ENCODE results near the gene CD68. TPM values are rescaled to one million over a fixed set of nuclear protein-coding genes. Genes with fewer than 3 reads are reported as not detected.

The CD68 gene
- total RNA-seq, 4 donors from 2014 or later = 14.2 to 26.9 (median 16.2) TPM

GRCh38 chr17:7552621-7553051 is 26.8 kb upstream of the CD68 start:
- 61 to 67% methylated on average over 6 of the region's 6 CpGs for WGBS, 2 donors
- intact Hi-C loops (cut with DNase I; ENCODE audit: low total_unique reads) = loop anchor here (10.0 kb wide), 2 partner anchors 58 to 198 kb away; partner anchors contain the start of genes KCTD11 and TMEM95
- H3K4me3 ChIP-seq (ENCODE audit: low read depth, poor library complexity, severe bottlenecking) = no peak overlapping the region
- TF ChIP-seq, protein P1, sequence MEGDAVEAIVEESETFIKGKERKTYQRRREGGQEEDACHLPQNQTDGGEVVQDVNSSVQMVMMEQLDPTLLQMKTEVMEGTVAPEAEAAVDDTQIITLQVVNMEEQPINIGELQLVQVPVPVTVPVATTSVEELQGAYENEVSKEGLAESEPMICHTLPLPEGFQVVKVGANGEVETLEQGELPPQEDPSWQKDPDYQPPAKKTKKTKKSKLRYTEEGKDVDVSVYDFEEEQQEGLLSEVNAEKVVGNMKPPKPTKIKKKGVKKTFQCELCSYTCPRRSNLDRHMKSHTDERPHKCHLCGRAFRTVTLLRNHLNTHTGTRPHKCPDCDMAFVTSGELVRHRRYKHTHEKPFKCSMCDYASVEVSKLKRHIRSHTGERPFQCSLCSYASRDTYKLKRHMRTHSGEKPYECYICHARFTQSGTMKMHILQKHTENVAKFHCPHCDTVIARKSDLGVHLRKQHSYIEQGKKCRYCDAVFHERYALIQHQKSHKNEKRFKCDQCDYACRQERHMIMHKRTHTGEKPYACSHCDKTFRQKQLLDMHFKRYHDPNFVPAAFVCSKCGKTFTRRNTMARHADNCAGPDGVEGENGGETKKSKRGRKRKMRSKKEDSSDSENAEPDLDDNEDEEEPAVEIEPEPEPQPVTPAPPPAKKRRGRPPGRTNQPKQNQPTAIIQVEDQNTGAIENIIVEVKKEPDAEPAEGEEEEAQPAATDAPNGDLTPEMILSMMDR (IDR thresholded peaks at IDR 0.05) = no peak
- no peak for TF ChIP-seq POLR2A (IDR thresholded peaks at IDR 0.05)
- no peak for DNase-seq (ENCODE audit: low spot score in 2 of 2)

DNA sequence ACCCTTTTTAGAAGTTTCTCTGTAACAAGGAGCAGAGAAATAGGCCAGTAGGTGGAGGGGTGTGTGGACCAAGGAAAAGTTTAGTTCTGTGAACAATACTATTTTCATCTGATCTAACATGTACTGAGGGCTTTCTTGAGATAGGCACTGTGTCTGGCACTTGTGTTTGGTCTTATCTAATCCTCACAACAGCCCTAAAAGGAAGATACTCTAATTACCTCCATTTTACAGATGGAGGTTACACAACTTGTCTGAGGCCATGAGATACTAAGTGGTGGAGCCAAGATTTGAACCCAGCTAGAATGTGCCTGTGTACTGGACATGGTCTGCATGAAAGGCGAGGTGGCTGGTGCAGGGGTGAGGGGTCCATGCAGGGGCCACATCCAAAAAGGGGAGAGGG is 26.1 kb upstream of the CD68 start:
- WGBS, 2 donors = 95 to 100% methylated on average over 1 of the region's 1 CpG
- no peak for DNase-seq (ENCODE audit: low spot score in 2 of 2)
- no peak overlapping the region for H3K4me3 ChIP-seq (ENCODE audit: low read depth, poor library complexity, severe bottlenecking)
- intact Hi-C loops (cut with DNase I; ENCODE audit: low total_unique reads) = loop anchor here (10.0 kb wide), 2 partner anchors 59 to 199 kb away; partner anchors contain the start of genes KCTD11 and TMEM95
- TF ChIP-seq, protein P1 (IDR thresholded peaks at IDR 0.05) = no peak
- no peak for TF ChIP-seq POLR2A (IDR thresholded peaks at IDR 0.05)

DNA sequence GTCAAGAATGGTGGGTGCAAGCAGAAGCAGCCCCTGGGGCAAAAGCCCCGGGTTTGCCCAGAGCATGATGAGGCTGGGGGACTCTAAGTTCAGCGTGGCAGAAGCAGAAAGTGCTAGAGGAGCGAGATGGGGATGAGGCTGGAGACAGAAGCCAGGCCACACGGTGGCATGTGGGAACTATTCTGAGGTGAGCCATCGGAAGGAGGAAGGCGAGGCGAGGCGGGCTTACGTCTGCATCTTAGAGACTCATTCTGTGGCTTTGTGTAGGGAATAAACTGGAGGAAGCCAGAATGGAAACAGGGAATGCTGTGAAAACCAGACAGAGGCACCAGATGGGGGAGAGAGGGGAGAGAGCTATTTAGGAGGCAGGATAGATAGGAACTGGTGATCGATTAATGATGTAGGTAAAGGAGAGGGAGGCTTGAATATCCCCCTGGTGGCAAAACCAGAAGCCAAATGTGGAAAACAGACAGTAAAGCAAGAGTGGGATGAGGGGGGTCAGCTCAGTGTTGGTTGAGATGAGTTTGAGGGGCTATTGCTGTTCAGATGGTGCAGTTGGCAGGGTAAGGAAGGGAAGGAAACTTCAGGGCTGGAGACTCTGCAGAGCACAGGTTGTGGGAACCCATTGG is 24.0 kb upstream of the CD68 start:
- H3K4me3 ChIP-seq (ENCODE audit: low read depth, poor library complexity, severe bottlenecking) = no peak overlapping the region
- TF ChIP-seq, protein P1 (IDR thresholded peaks at IDR 0.05) = no peak
- TF ChIP-seq POLR2A (IDR thresholded peaks at IDR 0.05) = no peak
- DNase-seq (ENCODE audit: low spot score in 2 of 2) = no peak
- 45 to 57% methylated on average over 10 of the region's 10 CpGs for WGBS, 2 donors
- intact Hi-C loops (cut with DNase I; ENCODE audit: low total_unique reads) = loop anchor here (10.0 kb wide), 2 partner anchors 61 to 201 kb away; partner anchors contain the start of genes KCTD11 and TMEM95

DNA sequence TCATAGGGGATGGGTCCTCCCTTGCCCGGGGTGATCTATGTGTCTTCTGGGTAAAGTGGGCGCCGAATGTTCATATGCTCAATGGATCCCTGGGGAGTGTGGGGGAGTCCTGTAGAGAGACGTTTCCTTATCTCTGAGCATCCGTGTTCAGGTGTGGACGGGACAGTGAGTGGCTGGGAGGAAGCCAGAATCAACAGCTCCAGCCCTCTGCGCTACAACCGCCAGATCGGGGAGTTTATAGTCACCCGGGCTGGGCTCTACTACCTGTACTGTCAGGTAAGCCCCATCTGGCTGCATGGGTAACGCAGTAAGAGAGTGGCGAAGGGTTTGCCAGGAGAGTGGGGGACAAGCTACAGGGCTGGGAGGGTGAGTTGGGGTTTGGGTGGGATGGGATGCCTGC is 22.8 kb upstream of the CD68 start:
- intact Hi-C loops (cut with DNase I; ENCODE audit: low total_unique reads) = loop anchor here (10.0 kb wide), 2 partner anchors 62 to 202 kb away; partner anchors contain the start of genes KCTD11 and TMEM95
- WGBS, 2 donors = 71 to 76% methylated on average over 12 of the region's 12 CpGs
- no peak for TF ChIP-seq POLR2A (IDR thresholded peaks at IDR 0.05)
- TF ChIP-seq, protein P1 (IDR thresholded peaks at IDR 0.05) = no peak
- no peak overlapping the region for H3K4me3 ChIP-seq (ENCODE audit: low read depth, poor library complexity, severe bottlenecking)
- no peak for DNase-seq (ENCODE audit: low spot score in 2 of 2)

DNA sequence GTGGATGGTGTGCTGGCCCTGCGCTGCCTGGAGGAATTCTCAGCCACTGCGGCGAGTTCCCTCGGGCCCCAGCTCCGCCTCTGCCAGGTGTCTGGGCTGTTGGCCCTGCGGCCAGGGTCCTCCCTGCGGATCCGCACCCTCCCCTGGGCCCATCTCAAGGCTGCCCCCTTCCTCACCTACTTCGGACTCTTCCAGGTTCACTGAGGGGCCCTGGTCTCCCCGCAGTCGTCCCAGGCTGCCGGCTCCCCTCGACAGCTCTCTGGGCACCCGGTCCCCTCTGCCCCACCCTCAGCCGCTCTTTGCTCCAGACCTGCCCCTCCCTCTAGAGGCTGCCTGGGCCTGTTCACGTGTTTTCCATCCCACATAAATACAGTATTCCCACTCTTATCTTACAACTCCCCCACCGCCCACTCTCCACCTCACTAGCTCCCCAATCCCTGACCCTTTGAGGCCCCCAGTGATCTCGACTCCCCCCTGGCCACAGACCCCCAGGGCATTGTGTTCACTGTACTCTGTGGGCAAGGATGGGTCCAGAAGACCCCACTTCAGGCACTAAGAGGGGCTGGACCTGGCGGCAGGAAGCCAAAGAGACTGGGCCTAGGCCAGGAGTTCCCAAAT is 22.2 kb upstream of the CD68 start:
- 39 to 48% methylated on average over 14 to 19 of the region's 19 CpGs for WGBS, 2 donors
- TF ChIP-seq POLR2A (IDR thresholded peaks at IDR 0.05) = no peak
- TF ChIP-seq, protein P1 (IDR thresholded peaks at IDR 0.05) = no peak
- intact Hi-C loops (cut with DNase I; ENCODE audit: low total_unique reads) = loop anchor here (10.0 kb wide), 2 partner anchors 62 to 202 kb away; partner anchors contain the start of genes KCTD11 and TMEM95
- H3K4me3 ChIP-seq (ENCODE audit: low read depth, poor library complexity, severe bottlenecking) = no peak overlapping the region
- DNase-seq (ENCODE audit: low spot score in 2 of 2) = no peak
